GM23338 (cell line): Measurements from ENCODE around the gene DTNBP1.

ENCODE experiments used
- CREB1 ChIP-seq: fragments of 250-450 bp; sonication (Bioruptor Pico); IDR thresholded peaks from 2 replicates; pipeline ENCODE4 v1.5.0; 2020; ENCODE audit warnings: low read depth, mild to moderate bottlenecking, moderate library complexity
- EZH2 ChIP-seq: fragments of 200-600 bp; sonication (generic); IDR thresholded peaks from one replicate; pipeline ENCODE4 v1.8.0; 2017; ENCODE audit warnings: antibody characterized with exemption, mild to moderate bottlenecking, low read depth; ENCODE audit not compliant: unreplicated experiment
- EZH2phosphoT487 ChIP-seq: fragments of 200-600 bp; sonication (generic); IDR thresholded peaks from one replicate; pipeline ENCODE4 v1.8.1; 2018; ENCODE audit warnings: antibody characterized with exemption; ENCODE audit not compliant: unreplicated experiment
- JUNB ChIP-seq: IDR thresholded peaks from one replicate; pipeline ENCODE4 v1.6.1; 2016; ENCODE audit warnings: antibody characterized with exemption; ENCODE audit not compliant: unreplicated experiment
- NANOG ChIP-seq: IDR thresholded peaks from 2 replicates; pipeline ENCODE4 v1.6.1; 2016; ENCODE audit warnings: antibody characterized with exemption, borderline replicate concordance
- POLR2AphosphoS5 ChIP-seq: IDR thresholded peaks from 2 replicates; pipeline ENCODE4 v1.6.1; 2016; ENCODE audit warnings: antibody characterized with exemption, low read depth
- STAT1 ChIP-seq: IDR thresholded peaks from one replicate; pipeline ENCODE4 v1.6.1; 2016; ENCODE audit warnings: antibody characterized with exemption; ENCODE audit not compliant: unreplicated experiment
- ZNF114 ChIP-seq: fragments of 250-450 bp; sonication (Bioruptor Pico); IDR thresholded peaks from 2 replicates; pipeline ENCODE4 v1.5.0; 2020; ENCODE audit warnings: mild to moderate bottlenecking, moderate library complexity
- ZNF331 ChIP-seq: fragments of 250-450 bp; sonication (Bioruptor Pico); IDR thresholded peaks from 2 replicates; pipeline ENCODE4 v1.5.0; 2020; ENCODE audit warnings: low read depth, mild to moderate bottlenecking, moderate library complexity
- TF ChIP-seq, protein P1 (sequence below), 2 experiments: fragments of 200-600 bp in 1 of 2; sonication (generic) in 1 of 2; conservative IDR thresholded peaks; 2 replicates each; pipeline versions ENCODE4 v1.5.1 to v1.6.1; 2016 to 2017; ENCODE audit warnings: antibody characterized with exemption in 2 of 2, low read depth in 2 of 2, mild to moderate bottlenecking in 2 of 2, moderate library complexity in 1 of 2
- TF ChIP-seq, protein P2 (sequence below): IDR thresholded peaks from one replicate; pipeline ENCODE4 v1.6.1; 2018; ENCODE audit warnings: antibody characterized with exemption; ENCODE audit not compliant: unreplicated experiment
- TF ChIP-seq, protein P3 (sequence below): IDR thresholded peaks from 2 replicates; pipeline ENCODE4 v1.6.1; 2016; ENCODE audit warnings: antibody characterized with exemption
- TF ChIP-seq, protein P4 (sequence below): fragments of 250-450 bp; sonication (Bioruptor Pico); IDR thresholded peaks from 2 replicates; pipeline ENCODE4 v1.5.0; 2020; ENCODE audit warnings: mild to moderate bottlenecking, moderate library complexity

DNA sequence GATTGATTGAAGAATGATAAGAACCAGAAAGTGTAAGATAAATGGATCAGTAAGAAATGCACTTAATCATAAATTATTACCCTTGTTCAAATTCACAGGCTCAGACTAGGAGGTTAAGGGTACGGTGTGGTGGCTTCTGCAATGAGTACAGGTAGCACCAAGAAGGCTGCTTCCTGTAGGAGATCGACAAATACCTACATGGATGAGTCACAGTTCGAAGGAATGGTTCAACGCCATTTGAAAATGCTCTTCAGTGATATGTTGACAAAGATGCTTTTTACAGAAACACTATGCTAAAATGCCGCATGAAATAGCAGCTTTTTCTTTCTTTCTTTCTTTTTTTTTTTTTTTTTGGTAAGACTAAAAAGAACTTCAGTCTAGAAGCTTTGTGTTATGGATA lies 116.2 kb downstream of the DTNBP1 start:
- TF ChIP-seq, protein P1, sequence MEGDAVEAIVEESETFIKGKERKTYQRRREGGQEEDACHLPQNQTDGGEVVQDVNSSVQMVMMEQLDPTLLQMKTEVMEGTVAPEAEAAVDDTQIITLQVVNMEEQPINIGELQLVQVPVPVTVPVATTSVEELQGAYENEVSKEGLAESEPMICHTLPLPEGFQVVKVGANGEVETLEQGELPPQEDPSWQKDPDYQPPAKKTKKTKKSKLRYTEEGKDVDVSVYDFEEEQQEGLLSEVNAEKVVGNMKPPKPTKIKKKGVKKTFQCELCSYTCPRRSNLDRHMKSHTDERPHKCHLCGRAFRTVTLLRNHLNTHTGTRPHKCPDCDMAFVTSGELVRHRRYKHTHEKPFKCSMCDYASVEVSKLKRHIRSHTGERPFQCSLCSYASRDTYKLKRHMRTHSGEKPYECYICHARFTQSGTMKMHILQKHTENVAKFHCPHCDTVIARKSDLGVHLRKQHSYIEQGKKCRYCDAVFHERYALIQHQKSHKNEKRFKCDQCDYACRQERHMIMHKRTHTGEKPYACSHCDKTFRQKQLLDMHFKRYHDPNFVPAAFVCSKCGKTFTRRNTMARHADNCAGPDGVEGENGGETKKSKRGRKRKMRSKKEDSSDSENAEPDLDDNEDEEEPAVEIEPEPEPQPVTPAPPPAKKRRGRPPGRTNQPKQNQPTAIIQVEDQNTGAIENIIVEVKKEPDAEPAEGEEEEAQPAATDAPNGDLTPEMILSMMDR (conservative IDR thresholded peaks at IDR 0.05; ENCODE audit: low read depth in 2 of 2), result no peak
- TF ChIP-seq, protein P2, sequence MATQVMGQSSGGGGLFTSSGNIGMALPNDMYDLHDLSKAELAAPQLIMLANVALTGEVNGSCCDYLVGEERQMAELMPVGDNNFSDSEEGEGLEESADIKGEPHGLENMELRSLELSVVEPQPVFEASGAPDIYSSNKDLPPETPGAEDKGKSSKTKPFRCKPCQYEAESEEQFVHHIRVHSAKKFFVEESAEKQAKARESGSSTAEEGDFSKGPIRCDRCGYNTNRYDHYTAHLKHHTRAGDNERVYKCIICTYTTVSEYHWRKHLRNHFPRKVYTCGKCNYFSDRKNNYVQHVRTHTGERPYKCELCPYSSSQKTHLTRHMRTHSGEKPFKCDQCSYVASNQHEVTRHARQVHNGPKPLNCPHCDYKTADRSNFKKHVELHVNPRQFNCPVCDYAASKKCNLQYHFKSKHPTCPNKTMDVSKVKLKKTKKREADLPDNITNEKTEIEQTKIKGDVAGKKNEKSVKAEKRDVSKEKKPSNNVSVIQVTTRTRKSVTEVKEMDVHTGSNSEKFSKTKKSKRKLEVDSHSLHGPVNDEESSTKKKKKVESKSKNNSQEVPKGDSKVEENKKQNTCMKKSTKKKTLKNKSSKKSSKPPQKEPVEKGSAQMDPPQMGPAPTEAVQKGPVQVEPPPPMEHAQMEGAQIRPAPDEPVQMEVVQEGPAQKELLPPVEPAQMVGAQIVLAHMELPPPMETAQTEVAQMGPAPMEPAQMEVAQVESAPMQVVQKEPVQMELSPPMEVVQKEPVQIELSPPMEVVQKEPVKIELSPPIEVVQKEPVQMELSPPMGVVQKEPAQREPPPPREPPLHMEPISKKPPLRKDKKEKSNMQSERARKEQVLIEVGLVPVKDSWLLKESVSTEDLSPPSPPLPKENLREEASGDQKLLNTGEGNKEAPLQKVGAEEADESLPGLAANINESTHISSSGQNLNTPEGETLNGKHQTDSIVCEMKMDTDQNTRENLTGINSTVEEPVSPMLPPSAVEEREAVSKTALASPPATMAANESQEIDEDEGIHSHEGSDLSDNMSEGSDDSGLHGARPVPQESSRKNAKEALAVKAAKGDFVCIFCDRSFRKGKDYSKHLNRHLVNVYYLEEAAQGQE, result no peak
- TF ChIP-seq POLR2AphosphoS5 (no peak), EZH2phosphoT487 (no peak), EZH2 (no peak), NANOG (no peak), ZNF114 (no peak), JUNB (no peak), ZNF331 (no peak), CREB1 (CRISPR knock-in tag) (no peak), STAT1 (no peak)
- TF ChIP-seq, protein P3, sequence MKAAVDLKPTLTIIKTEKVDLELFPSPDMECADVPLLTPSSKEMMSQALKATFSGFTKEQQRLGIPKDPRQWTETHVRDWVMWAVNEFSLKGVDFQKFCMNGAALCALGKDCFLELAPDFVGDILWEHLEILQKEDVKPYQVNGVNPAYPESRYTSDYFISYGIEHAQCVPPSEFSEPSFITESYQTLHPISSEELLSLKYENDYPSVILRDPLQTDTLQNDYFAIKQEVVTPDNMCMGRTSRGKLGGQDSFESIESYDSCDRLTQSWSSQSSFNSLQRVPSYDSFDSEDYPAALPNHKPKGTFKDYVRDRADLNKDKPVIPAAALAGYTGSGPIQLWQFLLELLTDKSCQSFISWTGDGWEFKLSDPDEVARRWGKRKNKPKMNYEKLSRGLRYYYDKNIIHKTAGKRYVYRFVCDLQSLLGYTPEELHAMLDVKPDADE, result no peak
- TF ChIP-seq, protein P4, sequence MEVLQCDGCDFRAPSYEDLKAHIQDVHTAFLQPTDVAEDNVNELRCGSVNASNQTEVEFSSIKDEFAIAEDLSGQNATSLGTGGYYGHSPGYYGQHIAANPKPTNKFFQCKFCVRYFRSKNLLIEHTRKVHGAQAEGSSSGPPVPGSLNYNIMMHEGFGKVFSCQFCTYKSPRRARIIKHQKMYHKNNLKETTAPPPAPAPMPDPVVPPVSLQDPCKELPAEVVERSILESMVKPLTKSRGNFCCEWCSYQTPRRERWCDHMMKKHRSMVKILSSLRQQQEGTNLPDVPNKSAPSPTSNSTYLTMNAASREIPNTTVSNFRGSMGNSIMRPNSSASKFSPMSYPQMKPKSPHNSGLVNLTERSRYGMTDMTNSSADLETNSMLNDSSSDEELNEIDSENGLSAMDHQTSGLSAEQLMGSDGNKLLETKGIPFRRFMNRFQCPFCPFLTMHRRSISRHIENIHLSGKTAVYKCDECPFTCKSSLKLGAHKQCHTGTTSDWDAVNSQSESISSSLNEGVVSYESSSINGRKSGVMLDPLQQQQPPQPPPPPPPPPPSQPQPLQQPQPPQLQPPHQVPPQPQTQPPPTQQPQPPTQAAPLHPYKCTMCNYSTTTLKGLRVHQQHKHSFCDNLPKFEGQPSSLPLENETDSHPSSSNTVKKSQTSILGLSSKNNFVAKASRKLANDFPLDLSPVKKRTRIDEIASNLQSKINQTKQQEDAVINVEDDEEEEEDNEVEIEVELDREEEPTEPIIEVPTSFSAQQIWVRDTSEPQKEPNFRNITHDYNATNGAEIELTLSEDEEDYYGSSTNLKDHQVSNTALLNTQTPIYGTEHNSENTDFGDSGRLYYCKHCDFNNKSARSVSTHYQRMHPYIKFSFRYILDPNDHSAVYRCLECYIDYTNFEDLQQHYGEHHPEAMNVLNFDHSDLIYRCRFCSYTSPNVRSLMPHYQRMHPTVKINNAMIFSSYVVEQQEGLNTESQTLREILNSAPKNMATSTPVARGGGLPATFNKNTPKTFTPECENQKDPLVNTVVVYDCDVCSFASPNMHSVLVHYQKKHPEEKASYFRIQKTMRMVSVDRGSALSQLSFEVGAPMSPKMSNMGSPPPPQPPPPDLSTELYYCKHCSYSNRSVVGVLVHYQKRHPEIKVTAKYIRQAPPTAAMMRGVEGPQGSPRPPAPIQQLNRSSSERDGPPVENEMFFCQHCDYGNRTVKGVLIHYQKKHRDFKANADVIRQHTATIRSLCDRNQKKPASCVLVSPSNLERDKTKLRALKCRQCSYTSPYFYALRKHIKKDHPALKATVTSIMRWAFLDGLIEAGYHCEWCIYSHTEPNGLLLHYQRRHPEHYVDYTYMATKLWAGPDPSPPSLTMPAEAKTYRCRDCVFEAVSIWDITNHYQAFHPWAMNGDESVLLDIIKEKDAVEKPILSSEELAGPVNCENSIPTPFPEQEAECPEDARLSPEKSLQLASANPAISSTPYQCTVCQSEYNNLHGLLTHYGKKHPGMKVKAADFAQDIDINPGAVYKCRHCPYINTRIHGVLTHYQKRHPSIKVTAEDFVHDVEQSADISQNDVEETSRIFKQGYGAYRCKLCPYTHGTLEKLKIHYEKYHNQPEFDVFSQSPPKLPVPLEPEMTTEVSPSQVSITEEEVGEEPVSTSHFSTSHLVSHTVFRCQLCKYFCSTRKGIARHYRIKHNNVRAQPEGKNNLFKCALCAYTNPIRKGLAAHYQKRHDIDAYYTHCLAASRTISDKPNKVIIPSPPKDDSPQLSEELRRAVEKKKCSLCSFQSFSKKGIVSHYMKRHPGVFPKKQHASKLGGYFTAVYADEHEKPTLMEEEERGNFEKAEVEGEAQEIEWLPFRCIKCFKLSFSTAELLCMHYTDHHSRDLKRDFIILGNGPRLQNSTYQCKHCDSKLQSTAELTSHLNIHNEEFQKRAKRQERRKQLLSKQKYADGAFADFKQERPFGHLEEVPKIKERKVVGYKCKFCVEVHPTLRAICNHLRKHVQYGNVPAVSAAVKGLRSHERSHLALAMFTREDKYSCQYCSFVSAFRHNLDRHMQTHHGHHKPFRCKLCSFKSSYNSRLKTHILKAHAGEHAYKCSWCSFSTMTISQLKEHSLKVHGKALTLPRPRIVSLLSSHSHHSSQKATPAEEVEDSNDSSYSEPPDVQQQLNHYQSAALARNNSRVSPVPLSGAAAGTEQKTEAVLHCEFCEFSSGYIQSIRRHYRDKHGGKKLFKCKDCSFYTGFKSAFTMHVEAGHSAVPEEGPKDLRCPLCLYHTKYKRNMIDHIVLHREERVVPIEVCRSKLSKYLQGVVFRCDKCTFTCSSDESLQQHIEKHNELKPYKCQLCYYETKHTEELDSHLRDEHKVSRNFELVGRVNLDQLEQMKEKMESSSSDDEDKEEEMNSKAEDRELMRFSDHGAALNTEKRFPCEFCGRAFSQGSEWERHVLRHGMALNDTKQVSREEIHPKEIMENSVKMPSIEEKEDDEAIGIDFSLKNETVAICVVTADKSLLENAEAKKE (CRISPR knock-in tag), result no peak
